HG02571 (cell line): ENCODE results near the gene ZNF337.
"Not testable (repeated sequence)": the region's sequence is repeated elsewhere in the genome, so short reads cannot be mapped to it uniquely, and the experiment has no call there.

Experiments
- ATAC-seq: cut with Tn5 transposase; IDR thresholded peaks from one replicate; pipeline ENCODE4 v1.9.1; 2021; ENCODE audit warnings: mild to moderate bottlenecking, moderate library complexity; ENCODE audit not compliant: unreplicated experiment

The ZNF337 gene

GRCh38 chr20:25630615-25631014, 66.0 kb downstream of the ZNF337 start:
- ATAC-seq, result not testable (repeated sequence)

GRCh38 chr20:25629816-25630499, 66.7 kb downstream of the ZNF337 start:
- ATAC-seq, result no peak

GRCh38 chr20:25626779-25627178, 69.9 kb downstream of the ZNF337 start:
- no peak for ATAC-seq

- ATAC-seq, result no peak
Measured at GRCh38 chr20:25624500-25624939, 72.1 kb downstream of the ZNF337 start.
